ENCODE data around the gene KLRC2.
A peak's percentile ranks its signal among the peaks of the same experiment; 100 is the strongest.
"Not testable (repeated sequence)": the region's sequence is repeated elsewhere in the genome, so short reads cannot be mapped to it uniquely, and the experiment has no call there.

KLRC2 gene

DNA sequence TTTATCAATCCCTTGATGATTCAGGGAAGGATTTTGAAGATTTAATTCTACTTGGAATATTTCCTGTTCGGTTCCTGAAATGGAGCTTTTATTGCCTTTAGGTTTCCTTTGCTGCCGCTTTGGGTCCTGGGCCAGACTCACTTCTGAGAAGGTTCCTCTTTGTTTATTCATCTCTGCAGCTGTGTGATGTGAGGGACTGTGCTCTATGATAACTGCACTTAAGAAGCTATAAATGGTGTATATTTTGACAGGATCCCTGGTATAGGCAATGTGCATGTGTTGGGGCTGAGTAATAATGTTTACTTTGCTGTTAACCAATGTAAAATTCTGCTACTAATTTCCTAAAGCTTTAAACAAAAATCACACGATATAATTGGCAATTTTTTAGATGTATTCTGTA lies at the start of gene KLRC2:
Gene KLRC2 (minus strand): TSS at position 195 of the 400 bp plus-strand sequence. CDS start 24 bp downstream, at position 171.
- peak in 1 of 2 donors; percentile 19 for DNase-seq

- DNase-seq, result not testable (repeated sequence)
Measured at GRCh38 chr12:10481901-10482300, 46.1 kb upstream of the KLRC2 start.

DNA sequence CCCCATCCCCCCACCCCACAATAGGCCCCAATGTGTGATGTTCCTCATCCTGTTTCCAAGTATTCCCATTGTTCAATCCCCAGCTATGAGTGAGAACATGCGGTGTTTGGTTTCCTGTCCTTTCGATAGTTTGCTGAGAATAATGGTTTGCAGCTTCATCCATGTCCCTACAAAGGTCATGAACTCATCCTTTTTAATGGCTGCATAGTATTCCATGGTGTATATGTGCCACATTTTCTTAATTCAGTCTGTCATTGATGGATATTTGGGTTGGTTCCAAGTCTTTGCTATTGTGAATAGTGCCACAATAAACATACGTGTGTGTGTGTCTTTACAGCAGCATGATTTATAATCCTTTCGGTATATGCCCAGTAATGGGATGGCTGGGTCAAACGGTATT lies 37.0 kb upstream of the KLRC2 start:
- not testable (repeated sequence) for DNase-seq

GRCh38 chr12:10469701-10470100 lies 33.9 kb upstream of the KLRC2 start:
- DNase-seq, result no peak

DNA sequence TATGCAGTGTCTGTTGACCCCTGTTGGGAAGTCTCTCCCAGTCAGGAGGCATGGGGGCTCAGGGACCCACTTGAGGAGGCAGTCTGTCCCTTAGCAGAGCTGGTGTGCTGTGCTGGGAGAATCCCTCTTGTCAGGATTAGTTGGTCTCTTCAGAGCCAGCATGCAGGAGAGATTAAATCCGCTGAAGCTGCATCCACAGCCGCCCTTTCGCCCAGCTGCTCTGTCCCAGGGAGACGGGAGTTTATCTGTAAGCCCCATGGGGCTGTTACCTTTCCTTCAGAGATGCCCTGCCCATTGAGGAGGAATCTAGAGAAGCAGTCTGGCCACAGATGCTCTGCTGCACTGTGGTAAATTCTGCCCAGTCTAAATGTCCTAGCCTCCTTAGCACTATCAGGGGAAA lies 30.5 kb upstream of the KLRC2 start:
- DNase-seq, result no peak

GRCh38 chr12:10457760-10458159 lies 21.9 kb upstream of the KLRC2 start:
- no peak for DNase-seq

DNA sequence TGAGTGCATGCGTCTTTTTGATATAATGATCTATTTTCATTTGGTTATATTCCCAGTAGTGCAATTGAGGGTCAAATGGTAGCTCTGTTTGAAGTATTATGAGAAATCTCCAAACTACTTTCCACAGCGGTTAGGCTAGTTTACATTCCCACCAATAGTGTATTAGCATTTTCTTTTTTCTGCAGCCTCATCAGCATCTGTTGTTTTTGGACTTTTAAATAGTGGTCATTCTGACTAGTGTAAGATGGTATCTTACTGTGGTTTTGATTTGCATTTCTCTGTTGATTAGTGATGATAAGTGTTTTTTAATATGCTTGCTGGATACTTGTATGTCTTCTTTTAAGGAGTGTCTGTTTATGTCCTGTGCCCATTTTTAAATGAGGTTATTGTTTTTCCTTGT lies 21.0 kb upstream of the KLRC2 start:
- DNase-seq, result no peak

DNA sequence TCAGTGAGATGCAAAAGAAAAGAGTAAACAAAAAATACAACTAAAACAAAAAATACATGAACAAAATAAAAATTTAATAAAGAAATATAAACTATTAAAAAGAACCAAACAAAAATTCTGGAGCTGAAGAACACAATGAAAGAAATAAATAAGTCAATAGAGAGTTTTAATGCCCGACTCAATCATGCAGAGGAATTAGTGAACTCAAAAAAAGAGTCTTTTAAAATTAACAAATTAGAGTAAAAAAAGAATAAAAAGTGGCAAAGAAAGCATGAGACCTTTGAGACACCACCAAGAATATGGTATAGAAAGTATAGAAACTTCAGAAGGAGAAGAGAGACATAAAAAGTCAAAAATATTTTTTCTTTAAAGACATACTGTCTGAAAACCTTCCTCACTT lies 20.0 kb upstream of the KLRC2 start:
- DNase-seq, result no peak

DNA sequence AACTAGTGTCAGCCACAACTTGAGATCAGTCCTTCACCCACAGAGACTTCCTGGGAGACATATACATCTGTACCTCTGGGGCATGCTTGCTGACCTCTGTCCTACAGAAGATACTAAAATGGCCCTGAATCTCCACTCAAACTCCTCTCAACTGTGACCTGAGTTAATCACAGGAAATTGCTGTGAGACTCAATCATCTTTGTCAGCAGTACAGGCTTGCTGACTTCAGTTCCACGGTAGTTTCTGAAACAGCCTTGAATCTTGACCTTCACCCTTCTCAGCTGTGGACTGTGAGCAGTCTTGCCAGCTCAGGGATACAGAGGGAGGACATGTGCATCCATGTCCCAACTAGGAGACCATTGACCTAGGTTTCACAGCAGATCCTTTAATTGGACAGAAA lies 18.7 kb upstream of the KLRC2 start:
- DNase-seq, result no peak

- DNase-seq, result no peak
Measured at GRCh38 chr12:10453156-10453555, 17.3 kb upstream of the KLRC2 start, which contains the start of gene KLRC1. Gene KLRC1 (minus strand): TSS chr12:10453377. CDS start chr12:10451156, 2,221 bp downstream.

GRCh38 chr12:10448236-10448635 lies 12.4 kb upstream of the KLRC2 start:
- no peak for DNase-seq

DNA sequence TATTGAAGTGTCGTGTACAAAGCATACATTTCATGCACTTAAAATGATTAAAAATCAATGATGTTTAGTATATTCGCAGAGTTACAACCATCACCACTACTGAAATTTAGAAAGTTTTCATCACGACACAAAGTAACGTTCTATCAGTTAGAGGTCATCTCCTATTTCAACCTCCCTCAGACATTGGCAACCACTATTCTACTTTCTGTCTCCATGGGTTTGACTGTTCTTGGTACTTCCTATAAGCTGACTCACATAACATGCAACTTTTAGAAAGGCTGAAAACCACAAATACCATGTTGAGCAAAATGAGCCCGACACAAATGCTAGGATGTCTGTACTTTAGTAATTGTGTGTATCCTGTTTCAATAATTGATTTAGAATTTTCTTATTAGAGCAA lies 10.2 kb upstream of the KLRC2 start:
- not testable (repeated sequence) for DNase-seq

- not testable (repeated sequence) for DNase-seq
Measured at GRCh38 chr12:10441144-10441543, 5.3 kb upstream of the KLRC2 start.

DNA sequence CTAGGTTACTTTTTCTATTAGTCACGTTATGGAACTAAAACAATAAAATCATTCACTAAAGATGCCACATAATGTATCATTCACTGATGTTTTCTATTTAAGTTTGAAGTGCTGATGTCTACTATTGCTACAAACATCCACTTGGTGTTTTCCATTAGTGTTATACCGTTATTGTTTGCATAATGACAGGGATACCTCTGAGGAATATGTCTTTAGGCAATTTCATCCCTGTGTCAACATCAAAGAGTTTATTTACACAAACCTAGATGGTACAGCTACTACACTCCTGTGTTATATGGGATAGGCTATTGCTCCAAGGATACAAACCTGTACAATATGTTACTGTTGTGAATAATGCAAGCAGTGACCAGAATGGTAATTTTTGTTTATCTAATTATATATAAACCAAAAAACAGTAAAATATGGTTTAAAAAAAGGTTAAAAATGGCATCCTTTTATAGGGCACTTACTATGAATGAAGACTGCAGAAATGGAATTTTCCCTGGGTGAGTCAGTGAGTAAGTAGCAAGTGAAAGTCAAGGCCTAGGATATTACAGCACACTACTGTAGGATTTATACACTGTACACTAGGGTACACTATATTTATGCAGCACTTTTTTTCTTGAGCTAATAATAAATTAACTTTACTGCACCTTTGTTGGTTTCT lies 3.9 kb upstream of the KLRC2 start:
- not testable (repeated sequence) for DNase-seq

- not testable (repeated sequence) for DNase-seq
Measured at GRCh38 chr12:10437601-10438000, 1.8 kb upstream of the KLRC2 start.

GRCh38 chr12:10430623-10431022 lies 5.2 kb downstream of the KLRC2 start:
- not testable (repeated sequence) for DNase-seq

DNA sequence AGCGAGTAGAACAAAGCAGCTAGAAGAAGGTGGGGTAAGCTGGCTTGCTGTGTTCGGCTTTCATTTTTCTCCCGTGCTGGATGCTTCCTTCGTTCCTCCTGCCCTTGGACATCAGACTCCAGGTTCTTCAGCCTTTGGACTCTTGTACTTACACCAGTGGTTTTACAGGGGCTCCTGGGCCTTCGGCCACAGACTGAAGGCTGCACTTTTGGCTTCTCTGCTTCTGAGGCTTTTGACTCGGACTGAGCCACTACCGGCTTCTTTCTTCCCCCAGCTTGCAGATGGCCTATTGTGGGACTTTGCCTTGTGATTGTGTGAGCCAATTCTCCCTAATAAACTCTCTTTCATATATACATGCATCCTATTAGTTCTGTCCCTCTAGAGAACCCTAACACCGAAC lies 9.9 kb downstream of the KLRC2 start:
- DNase-seq, result not testable (repeated sequence)

- DNase-seq, result not testable (repeated sequence)
Measured at GRCh38 chr12:10424260-10424899, 11.4 kb downstream of the KLRC2 start.

GRCh38 chr12:10422159-10422558 lies 13.7 kb downstream of the KLRC2 start:
- not testable (repeated sequence) for DNase-seq

DNA sequence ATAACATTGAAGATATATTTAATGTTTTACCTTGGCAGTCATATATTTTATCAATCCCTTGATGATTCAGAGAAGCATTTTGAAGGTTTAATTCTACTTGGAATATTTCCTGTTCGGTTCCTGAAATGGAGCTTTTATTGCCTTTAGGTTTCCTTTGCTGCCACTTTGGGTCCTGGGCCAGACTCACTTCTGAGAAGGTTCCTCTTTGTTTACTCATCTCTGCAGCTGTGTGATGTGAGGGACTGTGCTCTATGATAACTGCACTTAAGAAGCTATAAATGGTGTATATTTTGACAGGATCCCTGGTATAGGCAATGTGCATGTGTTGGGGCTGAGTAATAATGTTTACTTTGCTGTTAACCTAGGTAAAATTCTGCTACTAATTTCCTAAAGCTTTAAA lies 15.5 kb downstream of the KLRC2 start, which contains the start of gene KLRC3:
Gene KLRC3 (minus strand): TSS at position 262 of the 400 bp plus-strand sequence. CDS start 45 bp downstream, at position 217.
- not testable (repeated sequence) for DNase-seq

GRCh38 chr12:10409392-10409791 lies 26.4 kb downstream of the KLRC2 start, which contains the start of gene KLRC4:
Gene KLRC4 (minus strand): TSS chr12:10409757. CDS start chr12:10409575, 182 bp downstream.
- DNase-seq, result peak in 1 of 2 donors; percentile 66

- DNase-seq, result no peak
Measured at GRCh38 chr12:10408842-10409241, 27.0 kb downstream of the KLRC2 start.

GRCh38 chr12:10406725-10407124 lies 29.1 kb downstream of the KLRC2 start:
- DNase-seq, result peak in 1 of 2 donors; percentile 44

- no peak for DNase-seq
Measured at GRCh38 chr12:10405294-10405693, 30.5 kb downstream of the KLRC2 start.
